H1 (cell line): ENCODE data around the gene WDR81.
A peak's percentile ranks its signal among the peaks of the same experiment; 100 is the strongest.

ENCODE experiments used
- EZH2 ChIP-seq: fragments of 200-600 bp; sonication (generic); IDR thresholded peaks from 2 replicates; pipeline ENCODE4 v1.7.1; 2012; ENCODE audit warnings: low read depth, mild to moderate bottlenecking, moderate library complexity, low read length, inconsistent platforms; ENCODE audit not compliant: severe bottlenecking
- GABPA ChIP-seq: IDR thresholded peaks from 2 replicates; pipeline ENCODE4 v1.6.1; 2011; ENCODE audit warnings: mild to moderate bottlenecking, low read length, moderate library complexity, borderline replicate concordance; ENCODE audit not compliant: insufficient read depth
- POLR2A ChIP-seq, 2 experiments: IDR thresholded peaks; 1 replicate in 1 of 2; 2 replicates in 1 of 2; pipeline ENCODE4 v1.6.1; 2011; ENCODE audit warnings: low read depth in 2 of 2, low read length in 2 of 2, mild to moderate bottlenecking in 2 of 2; ENCODE audit errors: control extremely low read depth in 1 of 2
- YY1 ChIP-seq: IDR thresholded peaks from 2 replicates; pipeline ENCODE4 v1.6.1; 2011; ENCODE audit warnings: low read depth, mild to moderate bottlenecking, low read length
- TF ChIP-seq, protein P1 (sequence below): IDR thresholded peaks from 2 replicates; pipeline ENCODE4 v1.6.1; 2012; ENCODE audit warnings: inconsistent platforms
- TF ChIP-seq, protein P2 (sequence below), 3 experiments: IDR thresholded peaks; 1 replicate in 2 of 3; 2 replicates in 1 of 3; pipeline versions ENCODE4 v1.5.1 to v1.6.1; 2011; ENCODE audit warnings: low read length in 3 of 3, mild to moderate bottlenecking in 3 of 3, inconsistent platforms in 2 of 3, low read depth in 1 of 3, moderate library complexity in 1 of 3; ENCODE audit not compliant: insufficient read depth in 1 of 3; ENCODE audit errors: control extremely low read depth in 1 of 3

DNA sequence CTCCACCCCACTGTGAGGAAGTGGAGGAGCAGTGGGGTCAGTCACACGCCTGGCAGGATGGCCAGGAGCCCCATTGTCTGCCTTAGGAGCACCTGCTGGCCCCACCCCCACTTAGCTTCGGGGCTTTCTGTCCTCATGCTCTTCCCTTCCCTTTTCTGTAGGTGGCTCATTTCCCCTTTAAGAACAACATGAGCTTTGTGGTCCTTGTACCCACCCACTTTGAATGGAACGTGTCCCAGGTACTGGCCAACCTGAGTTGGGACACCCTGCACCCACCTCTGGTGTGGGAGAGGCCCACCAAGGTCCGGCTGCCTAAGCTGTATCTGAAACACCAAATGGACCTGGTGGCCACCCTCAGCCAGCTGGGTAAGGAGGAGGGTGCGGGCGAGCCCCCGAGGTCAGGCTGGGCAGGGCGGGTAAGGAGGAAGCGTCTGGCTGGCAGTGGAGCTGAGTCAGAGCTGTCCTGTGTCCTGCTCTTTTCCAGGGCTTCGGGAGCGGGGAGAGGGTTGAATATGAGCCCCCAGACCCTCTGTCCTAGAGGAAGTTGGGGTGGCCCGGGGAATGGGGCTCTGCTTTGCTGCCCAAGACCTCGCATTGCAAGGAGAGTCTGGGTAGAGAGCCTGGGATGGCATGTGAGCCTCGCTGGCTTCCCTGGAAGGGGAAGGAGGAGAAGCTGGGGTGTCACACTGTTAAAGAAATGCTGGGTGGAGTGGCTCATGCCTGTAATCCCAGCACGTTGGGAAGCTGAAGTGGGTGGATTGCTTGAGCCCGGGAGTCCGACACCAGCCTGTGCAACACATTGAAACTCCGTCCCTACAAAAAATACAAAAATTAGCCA, 28.1 kb downstream of the WDR81 start:
- TF ChIP-seq, protein P1, sequence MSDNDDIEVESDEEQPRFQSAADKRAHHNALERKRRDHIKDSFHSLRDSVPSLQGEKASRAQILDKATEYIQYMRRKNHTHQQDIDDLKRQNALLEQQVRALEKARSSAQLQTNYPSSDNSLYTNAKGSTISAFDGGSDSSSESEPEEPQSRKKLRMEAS: peak; percentile 98
- TF ChIP-seq POLR2A (IDR thresholded peaks at IDR 0.05; ENCODE audit: control extremely low read depth in 1 of 2, low read depth in 2 of 2, low read length in 2 of 2) (no peak), EZH2 (no peak), GABPA (no peak), YY1 (no peak)
- TF ChIP-seq, protein P2, sequence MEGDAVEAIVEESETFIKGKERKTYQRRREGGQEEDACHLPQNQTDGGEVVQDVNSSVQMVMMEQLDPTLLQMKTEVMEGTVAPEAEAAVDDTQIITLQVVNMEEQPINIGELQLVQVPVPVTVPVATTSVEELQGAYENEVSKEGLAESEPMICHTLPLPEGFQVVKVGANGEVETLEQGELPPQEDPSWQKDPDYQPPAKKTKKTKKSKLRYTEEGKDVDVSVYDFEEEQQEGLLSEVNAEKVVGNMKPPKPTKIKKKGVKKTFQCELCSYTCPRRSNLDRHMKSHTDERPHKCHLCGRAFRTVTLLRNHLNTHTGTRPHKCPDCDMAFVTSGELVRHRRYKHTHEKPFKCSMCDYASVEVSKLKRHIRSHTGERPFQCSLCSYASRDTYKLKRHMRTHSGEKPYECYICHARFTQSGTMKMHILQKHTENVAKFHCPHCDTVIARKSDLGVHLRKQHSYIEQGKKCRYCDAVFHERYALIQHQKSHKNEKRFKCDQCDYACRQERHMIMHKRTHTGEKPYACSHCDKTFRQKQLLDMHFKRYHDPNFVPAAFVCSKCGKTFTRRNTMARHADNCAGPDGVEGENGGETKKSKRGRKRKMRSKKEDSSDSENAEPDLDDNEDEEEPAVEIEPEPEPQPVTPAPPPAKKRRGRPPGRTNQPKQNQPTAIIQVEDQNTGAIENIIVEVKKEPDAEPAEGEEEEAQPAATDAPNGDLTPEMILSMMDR (IDR thresholded peaks at IDR 0.05; ENCODE audit: control extremely low read depth in 1 of 3, insufficient read depth in 1 of 3, low read depth in 1 of 3, low read length in 3 of 3): no peak
